Adipocyte (in vitro differentiated cells): ENCODE measurements around the gene HIVEP1.

Experiments
- DNase-seq: peaks from one replicate; pipeline ENCODE4 v3.0.0-alpha.2; 2015; ENCODE audit warnings: low read depth
- H3K27me3 ChIP-seq: replicated peaks from 2 replicates; pipeline ENCODE4 v1.7.0; 2013; ENCODE audit warnings: mild to moderate bottlenecking, low read length, moderate library complexity; ENCODE audit not compliant: control insufficient read depth, insufficient read depth
- H3K36me3 ChIP-seq: 2 replicates; pipeline ENCODE4 v1.7.0; 2013; ENCODE audit warnings: low read length, mild to moderate bottlenecking, moderate library complexity; ENCODE audit not compliant: control insufficient read depth, insufficient read depth, severe bottlenecking
- H3K4me1 ChIP-seq: 2 replicates; pipeline ENCODE4 v1.7.0; 2013; ENCODE audit warnings: mild to moderate bottlenecking, low read length, moderate library complexity; ENCODE audit not compliant: control insufficient read depth, insufficient read depth
- H3K4me3 ChIP-seq: 2 replicates; pipeline ENCODE4 v1.7.0; 2013; ENCODE audit warnings: mild to moderate bottlenecking, low read length, moderate library complexity
- H3K9ac ChIP-seq: 2 replicates; pipeline ENCODE4 v1.7.0; 2013; ENCODE audit warnings: mild to moderate bottlenecking, low read length, moderate library complexity
- H3K9me3 ChIP-seq: 2 replicates; pipeline ENCODE4 v1.7.0; 2013; ENCODE audit warnings: mild to moderate bottlenecking, low read length, moderate library complexity; ENCODE audit not compliant: control insufficient read depth

Gene HIVEP1

GRCh38 chr6:11994875-11995461 lies 17.1 kb upstream of the HIVEP1 start:
- no peak for DNase-seq
- H3K9ac ChIP-seq: no peak overlapping the region
- no peaks in the 10 kb centered on the region for H3K27me3 ChIP-seq
- no peaks in the 10 kb centered on the region for H3K36me3 ChIP-seq
- peaks cover 12% of the 10 kb centered on the region for H3K4me1 ChIP-seq
- H3K9me3 ChIP-seq: no peaks in the 10 kb centered on the region
- no peak overlapping the region for H3K4me3 ChIP-seq

- peaks cover 29% of the 10 kb centered on the region for H3K4me1 ChIP-seq
- no peaks in the 10 kb centered on the region for H3K9me3 ChIP-seq
These were observed 15.4 kb upstream of the HIVEP1 start for GRCh38 chr6:11996751-11997150.

DNA sequence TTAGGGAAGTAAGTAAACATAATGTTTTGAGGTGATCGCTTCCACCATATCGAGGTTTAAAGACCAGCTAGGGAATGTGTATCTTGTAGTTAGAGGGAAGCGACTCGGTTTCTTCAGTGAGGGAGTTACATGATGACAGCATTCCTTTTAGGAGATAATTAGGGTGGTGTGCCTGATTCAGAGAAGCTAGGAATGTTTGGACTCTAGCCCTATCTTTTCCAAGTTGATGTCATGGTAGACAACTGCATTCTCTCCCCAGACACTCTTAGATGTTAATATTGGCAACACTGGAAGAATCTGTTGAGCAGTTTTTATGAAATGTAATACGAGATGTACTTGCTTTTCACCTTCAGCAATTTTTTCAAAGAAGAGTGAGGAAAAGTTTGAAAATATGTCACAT lies 12.9 kb upstream of the HIVEP1 start:
- DNase-seq: no peak
- Histone ChIP-seq H3K9me3 (no peaks in the 10 kb centered on the region), H3K27me3 (no peaks in the 10 kb centered on the region), H3K4me3 (no peak overlapping the region), H3K36me3 (no peaks in the 10 kb centered on the region), H3K9ac (no peak overlapping the region), H3K4me1 (peaks cover 33% of the 10 kb centered on the region)

More at GRCh38 chr6:11996751-11997150, 15.4 kb upstream of the HIVEP1 start:
- no peaks in the 10 kb centered on the region for H3K27me3 ChIP-seq
- no peaks in the 10 kb centered on the region for H3K36me3 ChIP-seq
- DNase-seq: no peak
- no peak overlapping the region for H3K9ac ChIP-seq
- no peak overlapping the region for H3K4me3 ChIP-seq

- Histone ChIP-seq H3K9ac (no peak overlapping the region), H3K4me1 (peaks cover 28% of the 10 kb centered on the region), H3K9me3 (no peaks in the 10 kb centered on the region), H3K27me3 (no peaks in the 10 kb centered on the region), H3K4me3 (no peak overlapping the region), H3K36me3 (no peaks in the 10 kb centered on the region)
- no peak for DNase-seq
These were observed 11.9 kb upstream of the HIVEP1 start for GRCh38 chr6:12000174-12000573.

GRCh38 chr6:12001004-12001705 lies 11.0 kb upstream of the HIVEP1 start:
- H3K4me1 ChIP-seq: peaks cover 28% of the 10 kb centered on the region
- peak; percentile 9 for DNase-seq
- peak overlapping the region; percentile 31 for H3K4me3 ChIP-seq
- no peak overlapping the region for H3K9ac ChIP-seq
- no peaks in the 10 kb centered on the region for H3K27me3 ChIP-seq
- no peaks in the 10 kb centered on the region for H3K9me3 ChIP-seq
- no peaks in the 10 kb centered on the region for H3K36me3 ChIP-seq

GRCh38 chr6:12001706-12002435 lies 10.2 kb upstream of the HIVEP1 start:
- H3K36me3 ChIP-seq: no peaks in the 10 kb centered on the region
- DNase-seq: no peak
- H3K4me3 ChIP-seq: peak overlapping the region; percentile 31
- H3K27me3 ChIP-seq: no peaks in the 10 kb centered on the region
- H3K4me1 ChIP-seq: peaks cover 28% of the 10 kb centered on the region
- H3K9ac ChIP-seq: no peak overlapping the region
- H3K9me3 ChIP-seq: no peaks in the 10 kb centered on the region

DNA sequence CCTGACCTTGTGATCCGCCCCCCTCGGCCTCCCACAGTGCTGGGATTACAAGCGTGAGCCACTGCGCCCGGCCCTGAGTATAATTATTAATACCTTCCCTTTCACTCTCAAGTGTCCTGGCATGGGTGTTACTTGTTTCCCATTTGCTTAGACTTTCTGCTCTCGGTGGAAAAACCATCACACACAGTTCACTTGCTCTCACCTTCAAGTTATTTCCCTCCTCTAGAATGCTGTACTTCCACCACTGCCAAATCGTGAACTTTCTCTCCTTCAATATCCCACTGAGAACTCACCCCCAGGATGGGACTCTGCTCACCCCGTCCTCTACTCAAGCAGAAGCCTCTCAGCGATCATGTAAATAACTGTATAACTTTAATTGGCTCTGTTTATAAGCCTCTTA lies 4.6 kb upstream of the HIVEP1 start:
- Histone ChIP-seq H3K36me3 (no peaks in the 10 kb centered on the region), H3K9me3 (no peaks in the 10 kb centered on the region), H3K9ac (no peak overlapping the region), H3K4me3 (no peak overlapping the region), H3K27me3 (no peaks in the 10 kb centered on the region), H3K4me1 (peaks cover 21% of the 10 kb centered on the region)
- DNase-seq: no peak

- no peak for DNase-seq
- Histone ChIP-seq H3K27me3 (no peaks in the 10 kb centered on the region), H3K4me1 (peaks cover 21% of the 10 kb centered on the region), H3K9me3 (no peaks in the 10 kb centered on the region), H3K9ac (peak overlapping the region; percentile 88), H3K4me3 (peak overlapping the region; percentile 84), H3K36me3 (no peaks in the 10 kb centered on the region)
These were observed 4.2 kb upstream of the HIVEP1 start for GRCh38 chr6:12007887-12008286.

DNA sequence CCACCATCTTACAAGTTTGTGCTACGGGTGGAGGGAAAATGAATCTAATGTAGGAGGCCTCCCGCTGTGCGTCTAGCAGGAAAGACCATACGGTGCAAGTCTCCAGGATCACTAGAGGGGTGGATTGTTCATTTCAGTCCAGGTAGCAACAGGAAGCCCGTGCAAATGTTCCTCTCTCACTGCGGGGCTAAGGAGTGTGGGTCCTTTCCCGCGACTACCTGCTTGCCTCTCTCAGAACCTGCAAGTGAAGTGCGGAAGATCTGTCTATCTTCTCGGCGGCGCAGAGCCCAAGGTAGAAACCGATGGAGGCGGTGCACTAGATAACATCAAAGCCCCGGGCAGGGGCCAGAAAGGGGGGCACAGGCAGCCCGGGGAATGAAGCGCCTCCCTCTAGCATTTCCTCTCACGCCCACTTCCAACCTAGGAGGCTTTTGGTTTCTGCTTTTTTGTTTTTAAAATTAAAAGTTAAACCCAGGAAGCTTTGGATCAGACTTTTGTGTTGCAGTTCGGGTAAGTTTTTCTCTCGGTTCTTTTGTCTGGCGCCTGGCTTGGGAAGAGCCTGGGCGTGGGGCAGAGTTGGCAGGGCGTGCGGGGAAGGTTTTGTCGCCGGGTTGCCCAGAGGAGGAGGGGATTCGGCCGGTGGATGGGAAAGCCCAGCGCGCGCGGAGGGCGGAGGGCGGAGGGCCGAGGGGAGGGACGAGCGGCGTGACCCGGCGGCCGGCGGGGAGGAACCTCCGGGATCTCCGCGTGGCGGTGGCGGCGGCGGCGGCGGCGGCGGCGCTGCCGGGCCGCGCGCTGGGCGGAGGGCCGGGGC lies 3.5 kb upstream of the HIVEP1 start:
- peak overlapping the region; percentile 88 for H3K9ac ChIP-seq
- peak; percentile 84 for DNase-seq
- H3K27me3 ChIP-seq: no peaks in the 10 kb centered on the region
- no peaks in the 10 kb centered on the region for H3K9me3 ChIP-seq
- H3K36me3 ChIP-seq: no peaks in the 10 kb centered on the region
- H3K4me3 ChIP-seq: peak overlapping the region; percentile 84
- H3K4me1 ChIP-seq: peaks cover 24% of the 10 kb centered on the region

DNA sequence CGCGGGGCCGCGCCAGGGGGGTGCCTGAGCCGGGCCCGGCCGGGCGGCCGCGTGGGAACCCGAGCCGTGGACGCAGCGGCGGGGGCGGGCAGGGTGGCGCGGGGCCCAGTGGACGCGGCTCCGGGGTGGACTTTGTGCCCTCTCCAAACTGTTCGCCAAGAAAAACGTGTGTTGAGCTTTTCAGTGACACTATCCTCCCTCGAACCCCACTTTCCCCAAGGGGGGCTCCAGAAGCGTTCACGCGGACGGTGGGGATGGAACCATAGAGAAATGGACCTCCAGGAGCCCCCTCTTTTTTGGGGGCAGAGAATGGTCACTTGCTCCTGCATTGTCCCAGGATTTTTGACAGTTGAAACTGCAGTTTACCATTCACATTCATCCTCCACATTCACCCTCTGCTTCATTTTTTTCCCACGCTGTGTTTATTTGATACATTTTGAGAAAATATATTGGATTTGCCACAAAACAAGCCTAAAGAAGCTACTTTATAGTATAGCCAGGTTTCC lies 2.9 kb upstream of the HIVEP1 start:
- Histone ChIP-seq H3K27me3 (no peaks in the 10 kb centered on the region), H3K9me3 (no peaks in the 10 kb centered on the region), H3K4me1 (peaks cover 31% of the 10 kb centered on the region), H3K4me3 (peak overlapping the region; percentile 80), H3K36me3 (no peaks in the 10 kb centered on the region), H3K9ac (peak overlapping the region; percentile 80)
- no peak for DNase-seq
